GM13976 (cell line): Measurements from ENCODE around the gene ACOX1.

Source experiments
- DNase-seq: peaks from one replicate; pipeline ENCODE4 v3.0.0; 2012; ENCODE audit warnings: low spot score
- CTCF ChIP-seq: IDR thresholded peaks from 2 replicates; pipeline ENCODE4 v1.5.1; 2012; ENCODE audit warnings: borderline replicate concordance, mild to moderate bottlenecking; ENCODE audit not compliant: insufficient read depth; ENCODE audit errors: extremely low read depth, missing control alignments, control extremely low read depth
- in situ Hi-C: fragments of 300-500 bp; cut with MboI; formaldehyde crosslinking; loops from one replicate; pipeline ENCODE4 v1.12.0; 2022; ENCODE audit warnings: low sequenced_read_pairs, mixed read lengths, inconsistent platforms; ENCODE audit not compliant: unreplicated experiment

Gene ACOX1

GRCh38 chr17:75978938-75979704, at the start of gene ACOX1, which contains the start of gene TEN1:
Gene ACOX1, minus strand, starts transcription at chr17:75979166. Its CDS starts 93 bp downstream, at chr17:75979073.
Gene TEN1, plus strand, starts transcription at chr17:75979240. Its CDS starts 6,953 bp downstream, at chr17:75986193.
- peak; percentile 95 for DNase-seq
- in situ Hi-C loops = no loop called here
- peak; percentile 30 for TF ChIP-seq CTCF

DNA sequence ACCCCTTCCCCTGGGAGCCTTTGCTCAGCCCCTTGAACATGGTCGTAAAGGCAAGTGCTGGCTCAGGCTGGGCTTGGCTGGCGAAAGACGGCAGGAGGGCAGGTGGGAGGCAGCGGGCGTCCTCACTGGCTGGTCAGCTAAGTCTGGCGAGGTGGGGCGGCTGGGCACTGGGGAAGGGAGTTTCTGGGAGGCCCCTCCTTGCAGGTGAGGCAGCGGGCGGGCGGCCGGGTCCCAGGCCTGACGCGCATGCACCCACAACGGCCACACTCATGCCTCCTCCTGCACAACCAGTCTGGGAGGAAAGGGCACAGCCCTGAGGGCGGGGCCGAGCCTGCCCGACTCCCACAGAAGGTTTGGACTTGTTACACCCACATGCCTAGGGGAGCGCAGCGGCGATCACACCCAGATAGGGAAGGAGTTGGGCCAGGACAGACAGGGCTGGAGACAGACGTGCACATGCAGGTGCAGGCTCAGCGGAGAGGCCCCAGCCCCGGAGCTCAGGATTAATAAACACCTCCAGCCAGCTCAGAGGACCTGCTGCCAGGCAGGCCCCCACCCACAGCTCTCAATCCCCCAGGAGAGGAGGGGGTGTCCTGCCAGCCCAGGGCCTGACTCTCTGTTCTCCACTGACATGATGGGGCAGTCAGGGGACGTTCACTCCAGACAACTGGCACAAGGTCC, 48.3 kb upstream of the ACOX1 start, which contains the start of gene EVPL:
Gene EVPL (minus strand): TSS at position 148 of the 681 bp plus-strand sequence. CDS start 108 bp downstream, at position 40.
- no peak for TF ChIP-seq CTCF
- in situ Hi-C loops = no loop called here
- DNase-seq = no peak

GRCh38 chr17:76026714-76027158, 47.8 kb upstream of the ACOX1 start:
- in situ Hi-C loops = no loop called here
- DNase-seq = no peak
- TF ChIP-seq CTCF = no peak

- TF ChIP-seq CTCF = no peak
- in situ Hi-C loops = no loop called here
- DNase-seq = no peak
These were observed 46.3 kb upstream of the ACOX1 start for GRCh38 chr17:76025294-76025693.

- in situ Hi-C loops = no loop called here
- no peak for TF ChIP-seq CTCF
- no peak for DNase-seq
These were observed 45.4 kb upstream of the ACOX1 start for GRCh38 chr17:76024353-76024752.

DNA sequence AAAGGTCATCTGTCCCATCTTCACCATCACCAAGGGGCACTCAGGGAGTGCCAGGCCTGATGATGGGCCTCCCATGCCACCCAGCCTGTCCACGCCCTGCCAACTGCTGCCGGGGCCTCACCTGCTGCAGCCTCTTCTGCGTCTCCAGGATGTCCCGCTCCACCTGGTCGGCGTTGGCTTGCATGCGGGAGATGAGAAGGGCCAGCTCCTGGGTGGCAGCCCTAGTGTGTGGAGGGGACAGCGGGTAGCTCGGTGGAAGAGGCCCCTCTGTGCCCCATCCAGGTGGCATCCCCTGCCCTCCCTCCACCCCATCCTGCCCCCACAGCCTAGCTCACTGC, 44.9 kb upstream of the ACOX1 start:
- TF ChIP-seq CTCF = no peak
- in situ Hi-C loops = no loop called here
- DNase-seq = no peak
